Fibroblast of lung (primary cell): Measurements from ENCODE around the gene CPZ. TPM values are rescaled to one million over a fixed set of nuclear protein-coding genes. Genes with fewer than 3 reads are reported as not detected.

Experiments used
- DNase-seq, 2 donors: peaks; one replicate each; pipeline versions ENCODE4 v3.0.0 to v3.0.0-alpha.2; 2010; ENCODE audit warnings: low read depth in 2 of 2
- H2AFZ ChIP-seq: 2 replicates; pipeline ENCODE4 v1.5.1; 2012; ENCODE audit warnings: low read length, control low read depth, inconsistent platforms
- H3K27ac ChIP-seq: 2 replicates; pipeline ENCODE4 v1.5.1; 2011; ENCODE audit warnings: low read length, control low read depth; ENCODE audit not compliant: insufficient read depth
- H3K27me3 ChIP-seq: 2 replicates; pipeline ENCODE4 v1.5.1; 2011; ENCODE audit warnings: mild to moderate bottlenecking, low read length; ENCODE audit not compliant: control insufficient read depth, insufficient read depth
- H3K36me3 ChIP-seq: 2 replicates; pipeline ENCODE4 v1.5.1; 2011; ENCODE audit warnings: low read length; ENCODE audit not compliant: control insufficient read depth, insufficient read depth
- H3K4me1 ChIP-seq: 2 replicates; pipeline ENCODE4 v1.5.1; 2011; ENCODE audit warnings: low read length; ENCODE audit not compliant: control insufficient read depth, insufficient read depth; ENCODE audit errors: extremely low read depth
- H3K4me2 ChIP-seq: 2 replicates; pipeline ENCODE4 v1.5.1; 2011; ENCODE audit warnings: low read length, control low read depth; ENCODE audit not compliant: insufficient read depth; ENCODE audit errors: extremely low read depth
- H3K4me3 ChIP-seq, 4 experiments: fragments of 200-600 bp in 1 of 4; sonication (generic) in 1 of 4; replicated peaks in 1 of 4; 2 replicates each; pipeline ENCODE4 v1.5.1; 2011 to 2016; ENCODE audit warnings: low read length in 4 of 4, low read depth in 3 of 4, mild to moderate bottlenecking in 3 of 4, control low read depth in 2 of 4, inconsistent platforms in 1 of 4, mixed read lengths in 1 of 4; ENCODE audit not compliant: insufficient read depth in 1 of 4; ENCODE audit errors: control extremely low read depth in 1 of 4
- H3K79me2 ChIP-seq: 2 replicates; pipeline ENCODE4 v1.5.1; 2012; ENCODE audit warnings: mild to moderate bottlenecking, low read length, inconsistent platforms; ENCODE audit not compliant: control insufficient read depth, insufficient read depth
- H3K9ac ChIP-seq: 2 replicates; pipeline ENCODE4 v1.5.1; 2011; ENCODE audit warnings: mild to moderate bottlenecking, low read length, control low read depth; ENCODE audit not compliant: insufficient read depth
- H3K9me3 ChIP-seq: 2 replicates; pipeline ENCODE4 v1.5.1; 2012; ENCODE audit warnings: low read depth, low read length; ENCODE audit not compliant: control insufficient read depth, insufficient read depth
- H4K20me1 ChIP-seq: 2 replicates; pipeline ENCODE4 v1.5.1; 2011; ENCODE audit warnings: low read length; ENCODE audit not compliant: control insufficient read depth, insufficient read depth; ENCODE audit errors: extremely low read depth
- EZH2 ChIP-seq: IDR thresholded peaks from 2 replicates; pipeline ENCODE4 v1.5.1; 2012; ENCODE audit warnings: low read length, control low read depth, mild to moderate bottlenecking; ENCODE audit errors: missing control alignments
- polyA plus RNA-seq, 2 donors: library from polyadenylated mRNA; depleted of rRNA in 1 of 2; stranded (reverse) in 1 of 2; unstranded in 1 of 2; fragments of >200 nt; gene quantifications; 2 replicates each; pipeline ENCODE4 v1.2.1, GENCODE V29; 2011 to 2012; ENCODE audit warnings: missing spikeins in 1 of 2
- total RNA-seq: library from RNA; depleted of rRNA; stranded (reverse); fragments of >200 nt; gene quantifications from 2 replicates; pipeline ENCODE4 v1.2.1, GENCODE V29; 2014
- TF ChIP-seq, protein P1 (sequence below), 2 donors: IDR thresholded peaks in 1 of 2; conservative IDR thresholded peaks in 1 of 2; 1 replicate in 1 of 2; 2 replicates in 1 of 2; pipeline ENCODE4 v1.5.1; 2011 to 2012; ENCODE audit warnings: low read length in 2 of 2, control low read depth in 1 of 2, inconsistent platforms in 1 of 2, low read depth in 1 of 2, mild to moderate bottlenecking in 1 of 2

CPZ gene
- total and polyA plus RNA-seq, 2 donors (not counting 1 experiment from before 2014, with no cell fraction given) = 7.1 to 24.4 TPM

DNA sequence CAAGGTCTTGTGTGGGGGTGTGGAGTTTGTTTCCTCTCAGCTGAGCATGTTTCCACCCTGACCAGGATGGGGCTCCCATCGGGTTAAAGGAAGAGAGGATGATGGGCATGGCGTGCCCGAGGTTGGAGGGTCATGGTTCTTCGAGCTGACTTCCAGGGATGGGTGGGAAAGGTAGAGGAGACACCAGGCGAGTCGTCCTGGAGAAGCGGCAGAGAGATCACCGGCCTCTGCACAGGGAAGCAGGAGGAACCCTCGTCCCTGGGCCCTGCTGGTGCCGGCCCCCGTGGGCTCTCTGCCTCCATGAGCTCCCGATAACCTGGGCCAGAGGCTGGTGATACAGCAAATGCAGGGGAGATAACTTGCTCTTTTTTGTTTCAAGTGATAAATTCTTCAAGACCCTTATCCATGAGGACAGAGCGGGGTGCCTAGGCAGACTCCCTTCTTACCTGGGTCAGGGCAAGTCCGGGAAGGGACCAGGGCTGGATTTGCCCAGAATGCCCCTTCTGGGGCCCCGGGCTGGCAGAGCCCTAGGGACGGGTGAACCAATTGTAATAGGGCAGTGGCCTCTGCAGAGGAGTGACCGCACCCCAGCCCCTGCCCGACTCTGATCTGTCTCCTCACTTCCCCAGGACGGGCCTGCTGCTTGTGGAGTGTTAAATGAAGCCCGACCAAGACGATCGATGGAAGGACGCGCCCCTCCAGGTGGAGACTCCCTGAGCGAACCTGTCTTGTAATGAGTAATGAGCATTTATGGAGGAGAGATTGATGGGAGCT lies 63.0 kb downstream of the CPZ start:
- TF ChIP-seq, protein P1, sequence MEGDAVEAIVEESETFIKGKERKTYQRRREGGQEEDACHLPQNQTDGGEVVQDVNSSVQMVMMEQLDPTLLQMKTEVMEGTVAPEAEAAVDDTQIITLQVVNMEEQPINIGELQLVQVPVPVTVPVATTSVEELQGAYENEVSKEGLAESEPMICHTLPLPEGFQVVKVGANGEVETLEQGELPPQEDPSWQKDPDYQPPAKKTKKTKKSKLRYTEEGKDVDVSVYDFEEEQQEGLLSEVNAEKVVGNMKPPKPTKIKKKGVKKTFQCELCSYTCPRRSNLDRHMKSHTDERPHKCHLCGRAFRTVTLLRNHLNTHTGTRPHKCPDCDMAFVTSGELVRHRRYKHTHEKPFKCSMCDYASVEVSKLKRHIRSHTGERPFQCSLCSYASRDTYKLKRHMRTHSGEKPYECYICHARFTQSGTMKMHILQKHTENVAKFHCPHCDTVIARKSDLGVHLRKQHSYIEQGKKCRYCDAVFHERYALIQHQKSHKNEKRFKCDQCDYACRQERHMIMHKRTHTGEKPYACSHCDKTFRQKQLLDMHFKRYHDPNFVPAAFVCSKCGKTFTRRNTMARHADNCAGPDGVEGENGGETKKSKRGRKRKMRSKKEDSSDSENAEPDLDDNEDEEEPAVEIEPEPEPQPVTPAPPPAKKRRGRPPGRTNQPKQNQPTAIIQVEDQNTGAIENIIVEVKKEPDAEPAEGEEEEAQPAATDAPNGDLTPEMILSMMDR (conservative IDR thresholded peaks at IDR 0.05 in 1 of 2, IDR thresholded peaks at IDR 0.05 in 1 of 2; ENCODE audit: low read depth in 1 of 2, low read length in 2 of 2) = no peak
- no peak for TF ChIP-seq EZH2
- no peak for DNase-seq
- H3K4me1 ChIP-seq = no peaks in the 10 kb centered on the region
- no peaks in the 10 kb centered on the region for H3K79me2 ChIP-seq
- no peaks in the 10 kb centered on the region for H3K27me3 ChIP-seq
- no peak overlapping the region for H3K27ac ChIP-seq
- H3K4me2 ChIP-seq = no peak overlapping the region
- no peak overlapping the region for H3K4me3 ChIP-seq
- H3K9me3 ChIP-seq = no peaks in the 10 kb centered on the region
- H3K36me3 ChIP-seq = no peaks in the 10 kb centered on the region
- H2AFZ ChIP-seq = no peak overlapping the region
- no peaks in the 10 kb centered on the region for H4K20me1 ChIP-seq
- H3K9ac ChIP-seq = no peak overlapping the region

DNA sequence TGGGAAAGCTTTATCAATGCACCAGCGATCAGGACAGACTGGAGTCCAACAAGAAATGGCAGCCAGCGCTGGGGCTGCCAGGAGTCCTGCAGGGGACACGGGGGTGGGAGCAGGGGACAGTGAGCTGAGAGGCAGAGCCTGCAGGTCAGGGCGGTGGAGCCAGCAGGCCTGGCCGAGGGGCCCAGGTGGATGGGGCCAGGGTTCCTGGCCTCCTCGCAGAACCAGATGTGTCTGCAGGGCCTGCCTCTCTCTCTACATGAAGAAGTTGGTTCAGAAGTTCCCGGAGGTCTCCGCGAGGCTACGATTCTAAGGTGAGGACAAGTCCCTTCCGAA lies 63.6 kb downstream of the CPZ start:
- Histone ChIP-seq H3K79me2 (no peaks in the 10 kb centered on the region), H2AFZ (no peak overlapping the region), H3K9ac (no peak overlapping the region), H3K27me3 (no peaks in the 10 kb centered on the region), H3K36me3 (no peaks in the 10 kb centered on the region), H3K4me1 (no peaks in the 10 kb centered on the region), H3K4me2 (no peak overlapping the region), H3K9me3 (no peaks in the 10 kb centered on the region), H4K20me1 (no peaks in the 10 kb centered on the region), H3K27ac (no peak overlapping the region), H3K4me3 (no peak overlapping the region)
- TF ChIP-seq EZH2 = no peak
- TF ChIP-seq, protein P1 (conservative IDR thresholded peaks at IDR 0.05 in 1 of 2, IDR thresholded peaks at IDR 0.05 in 1 of 2; ENCODE audit: low read depth in 1 of 2, low read length in 2 of 2) = no peak
- DNase-seq = no peak

DNA sequence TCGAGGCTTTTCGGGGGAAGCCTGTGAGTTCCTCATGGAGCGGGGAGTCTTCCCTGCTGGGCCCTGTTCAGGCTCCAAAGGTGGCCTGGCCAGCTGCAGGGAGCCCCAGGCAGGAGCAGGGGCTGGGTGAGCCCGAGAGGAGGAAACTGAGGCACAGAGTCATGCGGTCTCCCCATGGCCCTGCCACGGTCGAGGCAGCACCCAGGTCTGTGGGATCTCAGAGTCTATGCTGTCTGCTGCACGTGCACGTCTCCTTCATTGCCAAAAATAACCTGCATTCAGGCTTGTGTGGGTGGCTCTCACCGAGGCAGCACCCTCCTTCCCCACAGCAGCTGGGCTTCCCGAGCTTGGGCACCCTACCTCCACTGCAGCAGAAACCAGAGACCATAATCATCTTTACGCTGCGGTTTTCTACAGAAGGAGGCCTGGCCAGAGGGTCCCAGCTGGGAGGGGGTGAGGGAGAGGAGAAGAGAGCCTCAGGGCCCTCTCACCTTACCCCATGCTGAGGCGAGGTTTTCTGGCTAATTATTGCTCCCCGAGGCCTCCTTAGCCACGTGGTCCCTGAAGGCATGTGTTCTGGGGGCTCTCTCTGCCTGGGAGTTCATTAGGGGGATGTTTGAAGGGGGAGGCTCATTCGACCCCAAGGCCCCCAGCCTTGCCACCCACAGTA lies 64.3 kb downstream of the CPZ start:
- no peak for DNase-seq
- Histone ChIP-seq H3K4me3 (no peak overlapping the region), H4K20me1 (no peaks in the 10 kb centered on the region), H3K79me2 (no peaks in the 10 kb centered on the region), H3K27ac (no peak overlapping the region), H3K9me3 (no peaks in the 10 kb centered on the region), H3K36me3 (no peaks in the 10 kb centered on the region), H2AFZ (no peak overlapping the region), H3K4me1 (no peaks in the 10 kb centered on the region), H3K9ac (no peak overlapping the region), H3K27me3 (no peaks in the 10 kb centered on the region), H3K4me2 (no peak overlapping the region)
- TF ChIP-seq EZH2 = no peak
- TF ChIP-seq, protein P1 (conservative IDR thresholded peaks at IDR 0.05 in 1 of 2, IDR thresholded peaks at IDR 0.05 in 1 of 2; ENCODE audit: low read depth in 1 of 2, low read length in 2 of 2) = no peak
